ENCODE measurements around the gene SEMA3A. TPM values are rescaled to one million over a fixed set of nuclear protein-coding genes. Genes with fewer than 3 reads are reported as not detected.
"Not testable (repeated sequence)": the region's sequence is repeated elsewhere in the genome, so short reads cannot be mapped to it uniquely, and the experiment has no call there.

Gene SEMA3A
- polyA plus RNA-seq, 1 donor = 20.3 TPM

- DNase-seq (ENCODE audit: low read depth) = not testable (repeated sequence)
Measured at GRCh38 chr7:84062489-84062901, 132.1 kb downstream of the SEMA3A start.

- no peak for DNase-seq (ENCODE audit: low read depth)
Measured at GRCh38 chr7:84060760-84061261, 133.8 kb downstream of the SEMA3A start.

- no peak for DNase-seq (ENCODE audit: low read depth)
Measured at GRCh38 chr7:84060000-84060399, 134.6 kb downstream of the SEMA3A start.

- no peak for DNase-seq (ENCODE audit: low read depth)
Measured at GRCh38 chr7:84058311-84059076, 136.1 kb downstream of the SEMA3A start.

GRCh38 chr7:84057576-84057975 lies 137.0 kb downstream of the SEMA3A start:
- DNase-seq (ENCODE audit: low read depth) = no peak

- DNase-seq (ENCODE audit: low read depth) = no peak
Measured at GRCh38 chr7:84055904-84056605, 138.5 kb downstream of the SEMA3A start.

GRCh38 chr7:84055199-84055598 lies 139.4 kb downstream of the SEMA3A start:
- not testable (repeated sequence) for DNase-seq (ENCODE audit: low read depth)

GRCh38 chr7:84049071-84049836 lies 145.3 kb downstream of the SEMA3A start:
- DNase-seq (ENCODE audit: low read depth) = no peak

- no peak for DNase-seq (ENCODE audit: low read depth)
Measured at GRCh38 chr7:84047085-84047484, 147.5 kb downstream of the SEMA3A start.

GRCh38 chr7:84044834-84045233 lies 149.8 kb downstream of the SEMA3A start:
- no peak for DNase-seq (ENCODE audit: low read depth)

GRCh38 chr7:84043661-84044191 lies 150.9 kb downstream of the SEMA3A start:
- no peak for DNase-seq (ENCODE audit: low read depth)

GRCh38 chr7:84042110-84042539 lies 152.5 kb downstream of the SEMA3A start:
- no peak for DNase-seq (ENCODE audit: low read depth)

- DNase-seq (ENCODE audit: low read depth) = no peak
Measured at GRCh38 chr7:84041649-84042048, 152.9 kb downstream of the SEMA3A start.

- DNase-seq (ENCODE audit: low read depth) = no peak
Measured at GRCh38 chr7:84040355-84040754, 154.2 kb downstream of the SEMA3A start.

- no peak for DNase-seq (ENCODE audit: low read depth)
Measured at GRCh38 chr7:84039432-84039831, 155.2 kb downstream of the SEMA3A start.

- no peak for DNase-seq (ENCODE audit: low read depth)
Measured at GRCh38 chr7:84027678-84028077, 166.9 kb downstream of the SEMA3A start.

GRCh38 chr7:84025332-84025927 lies 169.2 kb downstream of the SEMA3A start:
- peak; percentile 81 for DNase-seq (ENCODE audit: low read depth)

- DNase-seq (ENCODE audit: low read depth) = no peak
Measured at GRCh38 chr7:84022684-84023308, 171.8 kb downstream of the SEMA3A start.

GRCh38 chr7:84022009-84022408 lies 172.6 kb downstream of the SEMA3A start:
- no peak for DNase-seq (ENCODE audit: low read depth)

GRCh38 chr7:84021292-84021908 lies 173.2 kb downstream of the SEMA3A start:
- DNase-seq (ENCODE audit: low read depth) = no peak

- no peak for DNase-seq (ENCODE audit: low read depth)
Measured at GRCh38 chr7:84017651-84018050, 176.9 kb downstream of the SEMA3A start.

All from forelimb muscle (tissue), 1 donor.